Metanephros (tissue), 1 donor: ENCODE data around the gene MED27. TPM values are rescaled to one million over a fixed set of nuclear protein-coding genes. Genes with fewer than 3 reads are reported as not detected.

ENCODE experiments used
- total RNA-seq: library from RNA; depleted of rRNA; stranded (reverse); fragments of >200 nt; gene quantifications from one replicate; pipeline ENCODE4 v1.2.3, GENCODE V29; 2014

The MED27 gene
- 12.3 TPM for total RNA-seq

GRCh38 chr9:132079391-132080091, at the start of gene MED27:
Gene MED27, minus strand, starts transcription at chr9:132079867. Its CDS starts 23 bp downstream, at chr9:132079844.

Other genes starting within 250 kb of the MED27 start
- gene NTNG2, start 82.2 kb upstream of the MED27 start, total RNA-seq: 4.0 TPM